HCT116 (cell line): ENCODE measurements around the gene ATP6V0A1. TPM values are rescaled to one million over a fixed set of nuclear protein-coding genes. Genes with fewer than 3 reads are reported as not detected.

Source experiments
- ATAC-seq: fragments of 200-7000 bp; cut with Tn5 transposase; 2 replicates; pipeline ENCODE4 v1.9.1; 2020; ENCODE audit warnings: mild to moderate bottlenecking, moderate library complexity
- BruUV-seq: library from RNA; stranded (reverse); fragments of 400-500 nt; replicated peaks from 2 replicates; lab custom pipeline; 2021; lab: Mats Ljungman, UMichigan
- CTCF ChIA-PET: fragments of 300-600 bp; sonication (Branson Sonifier 250); formaldehyde crosslinking; loops from one replicate; lab custom pipeline; 2021; ENCODE audit warnings: antibody characterized with exemption; lab: Charles Lee
- POLR2A ChIA-PET: fragments of 300-600, 350-600 bp; sonication (Branson Sonifier 250); formaldehyde crosslinking; loops from one replicate; lab custom pipeline; 2021; ENCODE audit warnings: antibody characterized with exemption; lab: Charles Lee
- RAD21 ChIA-PET, 2 experiments: fragments of 300-600 bp; sonication (Branson Sonifier 250); formaldehyde crosslinking; loops; one replicate each; lab custom pipeline; 2023; ENCODE audit warnings: low total read pairs in 2 of 2; ENCODE audit not compliant: uncharacterized antibody in 2 of 2, unreplicated experiment in 2 of 2, low non-redundant PET in 1 of 2; lab: Charles Lee
- DNase-seq: peaks from one replicate; pipeline ENCODE4 v3.0.0-alpha.2; 2010; ENCODE audit warnings: low read depth, low spot score
- H2AFZ ChIP-seq: fragments of 200-600 bp; shearing (Covaris generic), sonication (generic); 2 replicates; pipeline ENCODE4 v1.6.1; 2017; ENCODE audit warnings: low read depth, mixed run types, mixed read lengths, antibody characterized with exemption, low read length; ENCODE audit not compliant: poor library complexity, severe bottlenecking
- H3K27ac ChIP-seq: 2 replicates; pipeline ENCODE4 v1.5.1; 2012; ENCODE audit warnings: low read depth, low read length
- H3K27me3 ChIP-seq: fragments of 200-600 bp; sonication (generic); 2 replicates; pipeline ENCODE4 v1.6.1; 2016; ENCODE audit warnings: mixed run types, low read length, mixed read lengths; ENCODE audit not compliant: insufficient read depth
- H3K36me3 ChIP-seq, 2 experiments: fragments of 200-500 bp in 1 of 2; fragments of 200-600 bp in 1 of 2; sonication (Bioruptor generic) in 1 of 2; sonication (generic) in 1 of 2; 2 replicates each; pipeline versions ENCODE4 v1.5.1 to v1.6.1; 2014 to 2016; ENCODE audit warnings: low read length in 2 of 2, inconsistent platforms in 1 of 2, mixed read lengths in 1 of 2, mixed run types in 1 of 2; ENCODE audit not compliant: insufficient read depth in 2 of 2, control insufficient read depth in 1 of 2
- H3K4me1 ChIP-seq, 2 experiments: fragments of 200-600 bp in 1 of 2; sonication (generic) in 1 of 2; 2 replicates each; pipeline versions ENCODE4 v1.5.1 to v1.6.1; 2012 to 2017; ENCODE audit warnings: low read length in 2 of 2, inconsistent platforms in 1 of 2, mild to moderate bottlenecking in 1 of 2, mixed read lengths in 1 of 2, mixed run types in 1 of 2, moderate library complexity in 1 of 2; ENCODE audit not compliant: insufficient read depth in 2 of 2, control insufficient read depth in 1 of 2
- H3K4me2 ChIP-seq: fragments of 200-600 bp; sonication (generic); 2 replicates; pipeline ENCODE4 v1.6.1; 2017; ENCODE audit warnings: mixed run types, low read length, mixed read lengths
- H3K4me3 ChIP-seq, 2 experiments: fragments of 200-600 bp in 1 of 2; sonication (generic) in 1 of 2; replicated peaks in 1 of 2; 2 replicates each; pipeline ENCODE4 v1.5.1; 2011 to 2016; ENCODE audit warnings: low read length in 2 of 2, control low read depth in 1 of 2, low read depth in 1 of 2, mild to moderate bottlenecking in 1 of 2, mixed read lengths in 1 of 2, mixed run types in 1 of 2
- H3K79me2 ChIP-seq: fragments of 200-600 bp; sonication (generic); 2 replicates; pipeline ENCODE4 v1.6.1; 2017; ENCODE audit warnings: mild to moderate bottlenecking, mixed run types, low read length, moderate library complexity, mixed read lengths; ENCODE audit not compliant: insufficient read depth
- H3K9ac ChIP-seq: fragments of 200-600 bp; sonication (generic); 2 replicates; pipeline ENCODE4 v1.6.1; 2016; ENCODE audit warnings: low read length, mixed read lengths
- H3K9me2 ChIP-seq: fragments of 200-600 bp; sonication (generic), shearing (Covaris generic); 2 replicates; pipeline ENCODE4 v1.6.1; 2017; ENCODE audit warnings: mixed run types, mild to moderate bottlenecking, moderate library complexity; ENCODE audit not compliant: insufficient read depth
- H3K9me3 ChIP-seq, 2 experiments: fragments of 200-500 bp in 1 of 2; fragments of 200-600 bp in 1 of 2; sonication (Bioruptor generic) in 1 of 2; sonication (generic) in 1 of 2; 2 replicates each; pipeline ENCODE4 v1.6.1; 2014 to 2017; ENCODE audit warnings: low read length in 2 of 2, mixed read lengths in 2 of 2, inconsistent platforms in 1 of 2, low read depth in 1 of 2, mild to moderate bottlenecking in 1 of 2, mixed run types in 1 of 2, moderate library complexity in 1 of 2; ENCODE audit not compliant: control insufficient read depth in 1 of 2, insufficient read depth in 1 of 2
- H4K20me1 ChIP-seq: fragments of 200-600 bp; sonication (generic), shearing (Covaris generic); 2 replicates; pipeline ENCODE4 v1.6.1; 2017; ENCODE audit warnings: mixed run types, mild to moderate bottlenecking, moderate library complexity; ENCODE audit not compliant: insufficient read depth
- ELF1 ChIP-seq: IDR thresholded peaks from 2 replicates; pipeline ENCODE4 v1.6.1; 2012; ENCODE audit warnings: low read depth, borderline replicate concordance
- FOSL1 ChIP-seq: IDR thresholded peaks from 2 replicates; pipeline ENCODE4 v1.6.1; 2012; ENCODE audit warnings: low read depth
- JUND ChIP-seq: IDR thresholded peaks from 2 replicates; pipeline ENCODE4 v1.6.1; 2012
- POLR2A ChIP-seq: IDR thresholded peaks from 2 replicates; pipeline ENCODE4 v1.7.0; 2011; ENCODE audit warnings: borderline replicate concordance; ENCODE audit not compliant: insufficient read depth, insufficient read length; ENCODE audit errors: extremely low read depth
- RAD21 ChIP-seq: IDR thresholded peaks from 2 replicates; pipeline ENCODE4 v1.6.1; 2012; ENCODE audit warnings: low read depth, mild to moderate bottlenecking
- SIN3A ChIP-seq: IDR thresholded peaks from 2 replicates; pipeline ENCODE4 v1.6.1; 2012; ENCODE audit warnings: low read depth
- SP1 ChIP-seq: IDR thresholded peaks from 2 replicates; pipeline ENCODE4 v1.6.1; 2012; ENCODE audit warnings: low read depth
- TCF7L2 ChIP-seq: IDR thresholded peaks from 2 replicates; pipeline ENCODE4 v1.7.0; 2011; ENCODE audit warnings: borderline replicate concordance, inconsistent platforms; ENCODE audit not compliant: insufficient read depth, insufficient read length; ENCODE audit errors: extremely low read depth
- YY1 ChIP-seq: IDR thresholded peaks from 2 replicates; pipeline ENCODE4 v1.6.1; 2011; ENCODE audit warnings: low read length, low read depth, moderate library complexity, mild to moderate bottlenecking; ENCODE audit not compliant: insufficient replicate concordance; ENCODE audit errors: extremely low read depth
- ZFX ChIP-seq: fragments of 450-650 bp; IDR thresholded peaks from 2 replicates; pipeline ENCODE4 v1.6.1; 2017
- ZNF274 ChIP-seq: fragments of 200-500 bp; sonication (Bioruptor generic); IDR thresholded peaks from 2 replicates; pipeline ENCODE4 v1.6.1; 2014; ENCODE audit warnings: mild to moderate bottlenecking, low read depth, low read length, inconsistent platforms
- intact Hi-C: fragments of 100-400 bp; cut with micrococcal nuclease; formaldehyde crosslinking; loops from 2 replicates; pipeline ENCODE4 v1.10.0; 2022
- total RNA-seq: library from RNA; stranded (reverse); gene quantifications from one replicate; pipeline ENCODE4 v1.2.1, GENCODE V29; 2021; ENCODE audit not compliant: unreplicated experiment
- TF ChIP-seq, protein P1 (sequence below): IDR thresholded peaks from 2 replicates; pipeline ENCODE4 v1.6.1; 2012

Gene ATP6V0A1
- total RNA-seq, 1 experiment from 2014 or later = 65.2 TPM

GRCh38 chr17:42521666-42522262 is 63.1 kb downstream of the ATP6V0A1 start:
- no peak for ATAC-seq
- Histone ChIP-seq H3K4me3 (no peak overlapping the region), H3K27me3 (no peaks in the 10 kb centered on the region), H3K9me2 (no peaks in the 10 kb centered on the region), H3K4me1 (peaks cover 47 to 78% of the 10 kb centered on the region in 2 experiments), H2AFZ (no peak overlapping the region), H3K9ac (no peak overlapping the region), H3K4me2 (peak overlapping the region; percentile 78; the same call in 1 of the 2 replicates), H4K20me1 (no peaks in the 10 kb centered on the region), H3K36me3 (peaks cover 3 to 5% of the 10 kb centered on the region in 2 experiments; a peak in 2 of 4 replicates), H3K79me2 (no peaks in the 10 kb centered on the region), H3K9me3 (no peaks in the 10 kb centered on the region), H3K27ac (peak overlapping the region; percentile 93)
- RAD21 ChIA-PET = no interaction called here
- CTCF ChIA-PET = no interaction called here
- POLR2A ChIA-PET = interaction anchor here (1.1 to 4.6 kb wide), 2 partner anchors 9 to 98 kb away, joined by 3 to 28 read pairs; partner anchors contain the start of gene CAVIN1
- DNase-seq = no peak
- BruUV-seq = no TSS peak
- TF ChIP-seq SIN3A (no peak), ZFX (no peak), RAD21 (no peak), FOSL1 (no peak), JUND (no peak), TCF7L2 (no peak), ZNF274 (no peak), ELF1 (no peak), SP1 (no peak), YY1 (no peak), POLR2A (no peak)
- TF ChIP-seq, protein P1, sequence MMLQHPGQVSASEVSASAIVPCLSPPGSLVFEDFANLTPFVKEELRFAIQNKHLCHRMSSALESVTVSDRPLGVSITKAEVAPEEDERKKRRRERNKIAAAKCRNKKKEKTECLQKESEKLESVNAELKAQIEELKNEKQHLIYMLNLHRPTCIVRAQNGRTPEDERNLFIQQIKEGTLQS = no peak
- intact Hi-C loops = loop anchor here (10.0 kb wide), 1 partner anchor 497 kb away; the partner anchor contains the start of gene NKIRAS2
